SK-N-SH treated with all-trans-retinoic acid at 6 μM for 48 hours (cell line): Measurements from ENCODE around the gene FBXL3.

Experiments used
- ATAC-seq: fragments of 200-7000 bp; cut with Tn5 transposase; 3 replicates; pipeline ENCODE4 v1.9.1; 2020; ENCODE audit warnings: mild to moderate bottlenecking, moderate library complexity
- ARNTL ChIP-seq: fragments of 450-650 bp; formaldehyde crosslinking; IDR thresholded peaks from 2 replicates; pipeline ENCODE4 v1.5.0; 2020; ENCODE audit warnings: low read depth, mild to moderate bottlenecking, moderate library complexity, borderline replicate concordance
- BACH2 ChIP-seq: fragments of 250-450 bp; sonication (Bioruptor Pico); IDR thresholded peaks from 2 replicates; pipeline ENCODE4 v1.9.0; 2021; ENCODE audit warnings: mild to moderate bottlenecking, borderline replicate concordance
- CSDC2 ChIP-seq: fragments of 250-450 bp; sonication (Bioruptor Pico); IDR thresholded peaks from 2 replicates; pipeline ENCODE4 v1.5.0; 2020; ENCODE audit warnings: mild to moderate bottlenecking, moderate library complexity
- ESRRG ChIP-seq: fragments of 250-450 bp; sonication (Bioruptor Pico); IDR thresholded peaks from 2 replicates; pipeline ENCODE4 v1.6.1; 2021; ENCODE audit warnings: mild to moderate bottlenecking
- GLIS3 ChIP-seq: fragments of 250-450 bp; sonication (Bioruptor Pico); IDR thresholded peaks from 2 replicates; pipeline ENCODE4 v1.5.0; 2020; ENCODE audit warnings: mild to moderate bottlenecking, moderate library complexity
- ISL1 ChIP-seq: fragments of 250-450 bp; sonication (Bioruptor Pico); IDR thresholded peaks from 2 replicates; pipeline ENCODE4 v2.1.2; 2022; ENCODE audit warnings: mild to moderate bottlenecking, moderate library complexity
- OSR1 ChIP-seq: fragments of 250-450 bp; sonication (Bioruptor Pico); IDR thresholded peaks from 2 replicates; pipeline ENCODE4 v1.8.0; 2022; ENCODE audit warnings: moderate library complexity, mild to moderate bottlenecking, inconsistent platforms
- POU6F1 ChIP-seq: fragments of 250-450 bp; sonication (Bioruptor Pico); IDR thresholded peaks from 2 replicates; pipeline ENCODE4 v1.8.0; 2021; ENCODE audit warnings: low read depth, mild to moderate bottlenecking, moderate library complexity, borderline replicate concordance
- PPARA ChIP-seq: fragments of 250-450 bp; sonication (Bioruptor Pico); IDR thresholded peaks from 2 replicates; pipeline ENCODE4 v1.5.0; 2020; ENCODE audit warnings: mild to moderate bottlenecking, borderline replicate concordance
- RARB ChIP-seq: fragments of 250-450 bp; sonication (Bioruptor Pico); IDR thresholded peaks from 2 replicates; pipeline ENCODE4 v1.8.0; 2021; ENCODE audit warnings: mild to moderate bottlenecking, moderate library complexity
- SNAI2 ChIP-seq: fragments of 250-450 bp; sonication (Bioruptor Pico); IDR thresholded peaks from 2 replicates; pipeline ENCODE4 v1.5.0; 2020; ENCODE audit warnings: mild to moderate bottlenecking, moderate library complexity
- TCF4 ChIP-seq: fragments of 250-450 bp; sonication (Bioruptor Pico); IDR thresholded peaks from 2 replicates; pipeline ENCODE4 v1.8.0; 2021; ENCODE audit warnings: mild to moderate bottlenecking, moderate library complexity, borderline replicate concordance
- TOX ChIP-seq: fragments of 250-450 bp; sonication (Bioruptor Pico); IDR thresholded peaks from 2 replicates; pipeline ENCODE4 v1.8.0; 2021; ENCODE audit warnings: mild to moderate bottlenecking, moderate library complexity, borderline replicate concordance
- ZC3H10 ChIP-seq: fragments of 250-450 bp; sonication (Bioruptor Pico); IDR thresholded peaks from 2 replicates; pipeline ENCODE4 v1.5.1; 2021; ENCODE audit warnings: mild to moderate bottlenecking, moderate library complexity
- ZFP3 ChIP-seq: fragments of 250-450 bp; sonication (Bioruptor Pico); IDR thresholded peaks from 2 replicates; pipeline ENCODE4 v1.5.0; 2020; ENCODE audit warnings: mild to moderate bottlenecking, moderate library complexity
- ZFP30 ChIP-seq: fragments of 450-650 bp; formaldehyde crosslinking; IDR thresholded peaks from 2 replicates; pipeline ENCODE4 v1.5.0; 2022; ENCODE audit warnings: mild to moderate bottlenecking, moderate library complexity
- ZNF565 ChIP-seq: fragments of 450-650 bp; formaldehyde crosslinking; conservative IDR thresholded peaks from 2 replicates; pipeline ENCODE4 v1.5.0; 2020; ENCODE audit warnings: low read depth, mild to moderate bottlenecking, moderate library complexity
- ZNF70 ChIP-seq: fragments of 450-650 bp; formaldehyde crosslinking; IDR thresholded peaks from 2 replicates; pipeline ENCODE4 v1.5.0; 2020; ENCODE audit warnings: mild to moderate bottlenecking, moderate library complexity
- ZNF8 ChIP-seq: fragments of 450-650 bp; formaldehyde crosslinking; IDR thresholded peaks from 2 replicates; pipeline ENCODE4 v1.5.0; 2020; ENCODE audit warnings: mild to moderate bottlenecking, moderate library complexity
- TF ChIP-seq, protein P1 (sequence below): fragments of 250-450 bp; sonication (Bioruptor Pico); IDR thresholded peaks from 2 replicates; pipeline ENCODE4 v1.5.0; 2020; ENCODE audit warnings: mild to moderate bottlenecking, moderate library complexity
- TF ChIP-seq, protein P2 (sequence below): fragments of 250-450 bp; sonication (Bioruptor Pico); IDR thresholded peaks from 2 replicates; pipeline ENCODE4 v1.5.1; 2020; ENCODE audit warnings: low read depth, mild to moderate bottlenecking, moderate library complexity
- TF ChIP-seq, protein P3 (sequence below): fragments of 250-450 bp; sonication (Bioruptor Pico); IDR thresholded peaks from 2 replicates; pipeline ENCODE4 v1.5.1; 2021; ENCODE audit warnings: mild to moderate bottlenecking, moderate library complexity
- TF ChIP-seq, protein P4 (sequence below): fragments of 250-450 bp; sonication (Bioruptor Pico); IDR thresholded peaks from 2 replicates; pipeline ENCODE4 v1.8.0; 2020; ENCODE audit warnings: mild to moderate bottlenecking, moderate library complexity, borderline replicate concordance

FBXL3 gene

DNA sequence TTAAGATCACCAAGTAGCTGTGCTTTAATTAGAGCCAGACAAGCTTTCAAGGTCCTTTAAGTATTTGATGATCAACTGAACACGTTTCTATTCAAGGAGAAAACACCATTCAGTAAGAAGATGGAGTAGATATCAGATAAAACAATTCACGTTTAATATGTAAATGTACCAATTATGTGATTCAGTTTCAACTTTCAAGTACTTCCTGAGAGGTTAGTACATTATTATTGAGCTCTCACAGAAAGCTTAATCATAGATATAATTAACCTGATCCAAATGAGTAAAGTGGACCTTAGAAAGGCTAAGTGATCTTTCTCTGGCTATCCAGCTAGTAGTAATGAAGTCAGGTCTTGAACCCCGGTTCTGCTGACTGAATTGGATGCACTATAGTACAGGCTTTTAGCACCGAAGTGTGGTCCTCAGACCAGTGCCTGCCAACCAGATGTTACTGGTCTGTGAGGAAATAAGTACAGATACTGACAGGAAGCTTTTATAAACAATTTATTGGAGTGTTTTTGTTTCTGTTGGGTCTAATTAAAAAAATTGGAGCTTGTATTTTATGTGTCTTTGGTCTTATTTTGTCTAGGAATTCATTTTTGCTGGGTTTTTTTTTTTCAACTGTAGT lies 24.9 kb downstream of the FBXL3 start:
- ATAC-seq = peak; percentile 45; the same call in 2 of the 3 replicates
- TF ChIP-seq PPARA (CRISPR knock-in tag) (no peak), ISL1 (no peak), CSDC2 (CRISPR knock-in tag) (no peak), BACH2 (CRISPR knock-in tag) (no peak), ESRRG (no peak), OSR1 (CRISPR knock-in tag) (no peak), GLIS3 (CRISPR knock-in tag) (no peak), ZNF70 (CRISPR knock-in tag) (no peak), ZNF565 (CRISPR knock-in tag) (no peak), SNAI2 (CRISPR knock-in tag) (no peak), TCF4 (CRISPR knock-in tag) (no peak), ZFP3 (no peak), ZNF8 (CRISPR knock-in tag) (no peak), POU6F1 (no peak), ZC3H10 (no peak), ARNTL (no peak)
- TF ChIP-seq, protein P1, sequence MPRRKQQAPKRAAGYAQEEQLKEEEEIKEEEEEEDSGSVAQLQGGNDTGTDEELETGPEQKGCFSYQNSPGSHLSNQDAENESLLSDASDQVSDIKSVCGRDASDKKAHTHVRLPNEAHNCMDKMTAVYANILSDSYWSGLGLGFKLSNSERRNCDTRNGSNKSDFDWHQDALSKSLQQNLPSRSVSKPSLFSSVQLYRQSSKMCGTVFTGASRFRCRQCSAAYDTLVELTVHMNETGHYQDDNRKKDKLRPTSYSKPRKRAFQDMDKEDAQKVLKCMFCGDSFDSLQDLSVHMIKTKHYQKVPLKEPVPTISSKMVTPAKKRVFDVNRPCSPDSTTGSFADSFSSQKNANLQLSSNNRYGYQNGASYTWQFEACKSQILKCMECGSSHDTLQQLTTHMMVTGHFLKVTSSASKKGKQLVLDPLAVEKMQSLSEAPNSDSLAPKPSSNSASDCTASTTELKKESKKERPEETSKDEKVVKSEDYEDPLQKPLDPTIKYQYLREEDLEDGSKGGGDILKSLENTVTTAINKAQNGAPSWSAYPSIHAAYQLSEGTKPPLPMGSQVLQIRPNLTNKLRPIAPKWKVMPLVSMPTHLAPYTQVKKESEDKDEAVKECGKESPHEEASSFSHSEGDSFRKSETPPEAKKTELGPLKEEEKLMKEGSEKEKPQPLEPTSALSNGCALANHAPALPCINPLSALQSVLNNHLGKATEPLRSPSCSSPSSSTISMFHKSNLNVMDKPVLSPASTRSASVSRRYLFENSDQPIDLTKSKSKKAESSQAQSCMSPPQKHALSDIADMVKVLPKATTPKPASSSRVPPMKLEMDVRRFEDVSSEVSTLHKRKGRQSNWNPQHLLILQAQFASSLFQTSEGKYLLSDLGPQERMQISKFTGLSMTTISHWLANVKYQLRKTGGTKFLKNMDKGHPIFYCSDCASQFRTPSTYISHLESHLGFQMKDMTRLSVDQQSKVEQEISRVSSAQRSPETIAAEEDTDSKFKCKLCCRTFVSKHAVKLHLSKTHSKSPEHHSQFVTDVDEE (CRISPR knock-in tag) = no peak
- TF ChIP-seq, protein P2, sequence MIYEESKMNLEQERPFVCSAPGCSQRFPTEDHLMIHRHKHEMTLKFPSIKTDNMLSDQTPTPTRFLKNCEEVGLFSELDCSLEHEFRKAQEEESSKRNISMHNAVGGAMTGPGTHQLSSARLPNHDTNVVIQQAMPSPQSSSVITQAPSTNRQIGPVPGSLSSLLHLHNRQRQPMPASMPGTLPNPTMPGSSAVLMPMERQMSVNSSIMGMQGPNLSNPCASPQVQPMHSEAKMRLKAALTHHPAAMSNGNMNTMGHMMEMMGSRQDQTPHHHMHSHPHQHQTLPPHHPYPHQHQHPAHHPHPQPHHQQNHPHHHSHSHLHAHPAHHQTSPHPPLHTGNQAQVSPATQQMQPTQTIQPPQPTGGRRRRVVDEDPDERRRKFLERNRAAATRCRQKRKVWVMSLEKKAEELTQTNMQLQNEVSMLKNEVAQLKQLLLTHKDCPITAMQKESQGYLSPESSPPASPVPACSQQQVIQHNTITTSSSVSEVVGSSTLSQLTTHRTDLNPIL (CRISPR knock-in tag) = no peak
- TF ChIP-seq, protein P3, sequence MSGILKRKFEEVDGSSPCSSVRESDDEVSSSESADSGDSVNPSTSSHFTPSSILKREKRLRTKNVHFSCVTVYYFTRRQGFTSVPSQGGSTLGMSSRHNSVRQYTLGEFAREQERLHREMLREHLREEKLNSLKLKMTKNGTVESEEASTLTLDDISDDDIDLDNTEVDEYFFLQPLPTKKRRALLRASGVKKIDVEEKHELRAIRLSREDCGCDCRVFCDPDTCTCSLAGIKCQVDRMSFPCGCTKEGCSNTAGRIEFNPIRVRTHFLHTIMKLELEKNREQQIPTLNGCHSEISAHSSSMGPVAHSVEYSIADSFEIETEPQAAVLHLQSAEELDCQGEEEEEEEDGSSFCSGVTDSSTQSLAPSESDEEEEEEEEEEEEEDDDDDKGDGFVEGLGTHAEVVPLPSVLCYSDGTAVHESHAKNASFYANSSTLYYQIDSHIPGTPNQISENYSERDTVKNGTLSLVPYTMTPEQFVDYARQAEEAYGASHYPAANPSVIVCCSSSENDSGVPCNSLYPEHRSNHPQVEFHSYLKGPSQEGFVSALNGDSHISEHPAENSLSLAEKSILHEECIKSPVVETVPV (CRISPR knock-in tag) = no peak

- TF ChIP-seq ZFP30 (CRISPR knock-in tag) (no peak), TCF4 (CRISPR knock-in tag) (no peak), OSR1 (CRISPR knock-in tag) (no peak), ISL1 (no peak), ZFP3 (no peak), ESRRG (no peak), ZC3H10 (no peak), RARB (CRISPR knock-in tag) (no peak), TOX (CRISPR knock-in tag) (no peak), ZNF565 (CRISPR knock-in tag) (no peak)
- TF ChIP-seq, protein P4, sequence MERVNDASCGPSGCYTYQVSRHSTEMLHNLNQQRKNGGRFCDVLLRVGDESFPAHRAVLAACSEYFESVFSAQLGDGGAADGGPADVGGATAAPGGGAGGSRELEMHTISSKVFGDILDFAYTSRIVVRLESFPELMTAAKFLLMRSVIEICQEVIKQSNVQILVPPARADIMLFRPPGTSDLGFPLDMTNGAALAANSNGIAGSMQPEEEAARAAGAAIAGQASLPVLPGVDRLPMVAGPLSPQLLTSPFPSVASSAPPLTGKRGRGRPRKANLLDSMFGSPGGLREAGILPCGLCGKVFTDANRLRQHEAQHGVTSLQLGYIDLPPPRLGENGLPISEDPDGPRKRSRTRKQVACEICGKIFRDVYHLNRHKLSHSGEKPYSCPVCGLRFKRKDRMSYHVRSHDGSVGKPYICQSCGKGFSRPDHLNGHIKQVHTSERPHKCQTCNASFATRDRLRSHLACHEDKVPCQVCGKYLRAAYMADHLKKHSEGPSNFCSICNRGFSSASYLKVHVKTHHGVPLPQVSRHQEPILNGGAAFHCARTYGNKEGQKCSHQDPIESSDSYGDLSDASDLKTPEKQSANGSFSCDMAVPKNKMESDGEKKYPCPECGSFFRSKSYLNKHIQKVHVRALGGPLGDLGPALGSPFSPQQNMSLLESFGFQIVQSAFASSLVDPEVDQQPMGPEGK (CRISPR knock-in tag) = no peak
- TF ChIP-seq, protein P1 (CRISPR knock-in tag) = no peak
- TF ChIP-seq, all 23 proteins: peak for 0
- no peak for ATAC-seq
These were observed 25.4 kb downstream of the FBXL3 start for GRCh38 chr13:77001540-77001939.
